Measurements from ENCODE around the gene CPNE1.
"Not testable (repeated sequence)": the region's sequence is repeated elsewhere in the genome, so short reads cannot be mapped to it uniquely, and the experiment has no call there.

CPNE1 gene

GRCh38 chr20:35690265-35690664 lies 25.6 kb upstream of the CPNE1 start:
- no peak for DNase-seq
- Histone ChIP-seq H3K4me3 (ENCODE audit: low read depth, low read length) (no peak overlapping the region), H3K9ac (ENCODE audit: low read length) (no peak overlapping the region), H3K79me2 (ENCODE audit: control insufficient read depth, insufficient read depth, low read length, poor library complexity) (no peaks in the 10 kb centered on the region), H3K4ac (ENCODE audit: low read depth, low read length) (no peak overlapping the region), H2AK5ac (ENCODE audit: low read length) (no peak overlapping the region), H3K14ac (ENCODE audit: low read length) (no peak overlapping the region), H3K79me1 (ENCODE audit: low read length) (no peaks in the 10 kb centered on the region), H3K4me1 (ENCODE audit: control insufficient read depth in 1 of 2, insufficient read depth in 2 of 2, low read length in 2 of 2) (no peaks in the 10 kb centered on the region), H4K12ac (ENCODE audit: low read depth, low read length) (no peak overlapping the region), H3K4me2 (ENCODE audit: low read length) (no peak overlapping the region), H4K8ac (ENCODE audit: low read depth, low read length) (no peak overlapping the region), H2AFZ (ENCODE audit: insufficient read depth, low read length, poor library complexity) (no peak overlapping the region), H3K18ac (ENCODE audit: low read length) (no peak overlapping the region), H2BK5ac (ENCODE audit: low read depth, low read length, poor library complexity) (no peak overlapping the region), H3K36me3 (ENCODE audit: control insufficient read depth in 1 of 2, insufficient read depth in 2 of 2, low read length in 2 of 2) (peaks cover 19 to 21% of the 10 kb centered on the region in 2 experiments), H3K27ac (ENCODE audit: low read depth, low read length) (no peak overlapping the region), H2BK120ac (ENCODE audit: insufficient read depth, low read length, poor library complexity) (no peak overlapping the region), H2BK12ac (ENCODE audit: low read length) (no peak overlapping the region), H3K23ac (ENCODE audit: low read length) (no peak overlapping the region), H4K91ac (ENCODE audit: low read depth, low read length) (no peak overlapping the region), H3K27me3 (ENCODE audit: insufficient read depth, low read length) (no peaks in the 10 kb centered on the region), H3K9me3 (ENCODE audit: insufficient read depth, low read depth, low read length) (peaks cover 5% of the 10 kb centered on the region)
- no CpG with 5 or more reads among the region's 4 CpGs for WGBS (ENCODE audit: extremely low coverage, insufficient coverage, insufficient read length)

- H3K9ac ChIP-seq (ENCODE audit: low read length); H3K23ac ChIP-seq (ENCODE audit: low read length); H3K18ac ChIP-seq (ENCODE audit: low read length); H2AFZ ChIP-seq (ENCODE audit: insufficient read depth, low read length, poor library complexity); H3K27me3 ChIP-seq (ENCODE audit: insufficient read depth, low read length); H2BK5ac ChIP-seq (ENCODE audit: low read depth, low read length, poor library complexity); H3K27ac ChIP-seq (ENCODE audit: low read depth, low read length); H3K4me2 ChIP-seq (ENCODE audit: low read length); H2BK12ac ChIP-seq (ENCODE audit: low read length); H3K4me1 ChIP-seq (ENCODE audit: control insufficient read depth in 1 of 2, insufficient read depth in 2 of 2, low read length in 2 of 2); H4K8ac ChIP-seq (ENCODE audit: low read depth, low read length); H3K14ac ChIP-seq (ENCODE audit: low read length); H4K12ac ChIP-seq (ENCODE audit: low read depth, low read length); H3K79me1 ChIP-seq (ENCODE audit: low read length); H3K9me3 ChIP-seq (ENCODE audit: insufficient read depth, low read depth, low read length); H3K4ac ChIP-seq (ENCODE audit: low read depth, low read length); H2AK5ac ChIP-seq (ENCODE audit: low read length); H2BK120ac ChIP-seq (ENCODE audit: insufficient read depth, low read length, poor library complexity); H4K91ac ChIP-seq (ENCODE audit: low read depth, low read length); H3K4me3 ChIP-seq (ENCODE audit: low read depth, low read length); H3K79me2 ChIP-seq (ENCODE audit: control insufficient read depth, insufficient read depth, low read length, poor library complexity): not testable (repeated sequence)
- H3K36me3 ChIP-seq (ENCODE audit: control insufficient read depth in 1 of 2, insufficient read depth in 2 of 2, low read length in 2 of 2): peaks cover 13 to 19% of the 10 kb centered on the region in 2 experiments
- peak; percentile 39 to 74 for DNase-seq
- no CpG with 5 or more reads among the region's 11 CpGs for WGBS (ENCODE audit: extremely low coverage, insufficient coverage, insufficient read length)
Measured at GRCh38 chr20:35686872-35687271, 22.2 kb upstream of the CPNE1 start.

GRCh38 chr20:35685368-35685767 lies 20.7 kb upstream of the CPNE1 start:
- H4K12ac ChIP-seq (ENCODE audit: low read depth, low read length); H3K4me2 ChIP-seq (ENCODE audit: low read length); H3K18ac ChIP-seq (ENCODE audit: low read length); H2AK5ac ChIP-seq (ENCODE audit: low read length); H3K4me1 ChIP-seq (ENCODE audit: control insufficient read depth in 1 of 2, insufficient read depth in 2 of 2, low read length in 2 of 2); H3K9me3 ChIP-seq (ENCODE audit: insufficient read depth, low read depth, low read length); H3K27ac ChIP-seq (ENCODE audit: low read depth, low read length); H2AFZ ChIP-seq (ENCODE audit: insufficient read depth, low read length, poor library complexity); DNase-seq; H3K23ac ChIP-seq (ENCODE audit: low read length); H4K91ac ChIP-seq (ENCODE audit: low read depth, low read length); H3K4me3 ChIP-seq (ENCODE audit: low read depth, low read length); H3K27me3 ChIP-seq (ENCODE audit: insufficient read depth, low read length); H4K8ac ChIP-seq (ENCODE audit: low read depth, low read length); H3K79me2 ChIP-seq (ENCODE audit: control insufficient read depth, insufficient read depth, low read length, poor library complexity); H3K14ac ChIP-seq (ENCODE audit: low read length); H2BK5ac ChIP-seq (ENCODE audit: low read depth, low read length, poor library complexity); H2BK120ac ChIP-seq (ENCODE audit: insufficient read depth, low read length, poor library complexity); H3K9ac ChIP-seq (ENCODE audit: low read length); H3K79me1 ChIP-seq (ENCODE audit: low read length); H2BK12ac ChIP-seq (ENCODE audit: low read length); H3K4ac ChIP-seq (ENCODE audit: low read depth, low read length): not testable (repeated sequence)
- peaks cover 11 to 19% of the 10 kb centered on the region in 2 experiments for H3K36me3 ChIP-seq (ENCODE audit: control insufficient read depth in 1 of 2, insufficient read depth in 2 of 2, low read length in 2 of 2)
- no CpG with 5 or more reads among the region's 9 CpGs for WGBS (ENCODE audit: extremely low coverage, insufficient coverage, insufficient read length)

GRCh38 chr20:35681960-35682359 lies 17.3 kb upstream of the CPNE1 start:
- 100% methylated on average over 1 of the region's 1 CpG for WGBS (ENCODE audit: extremely low coverage, insufficient coverage, insufficient read length)
- Histone ChIP-seq H4K12ac (ENCODE audit: low read depth, low read length) (no peak overlapping the region), H3K27ac (ENCODE audit: low read depth, low read length) (no peak overlapping the region), H2BK120ac (ENCODE audit: insufficient read depth, low read length, poor library complexity) (no peak overlapping the region), H4K91ac (ENCODE audit: low read depth, low read length) (no peak overlapping the region), H4K8ac (ENCODE audit: low read depth, low read length) (no peak overlapping the region), H3K4ac (ENCODE audit: low read depth, low read length) (no peak overlapping the region), H3K9me3 (ENCODE audit: insufficient read depth, low read depth, low read length) (no peaks in the 10 kb centered on the region), H2AK5ac (ENCODE audit: low read length) (no peak overlapping the region), H3K4me2 (ENCODE audit: low read length) (no peak overlapping the region), H2AFZ (ENCODE audit: insufficient read depth, low read length, poor library complexity) (no peak overlapping the region), H3K4me3 (ENCODE audit: low read depth, low read length) (no peak overlapping the region), H3K23ac (ENCODE audit: low read length) (no peak overlapping the region), H2BK5ac (ENCODE audit: low read depth, low read length, poor library complexity) (no peak overlapping the region), H3K4me1 (ENCODE audit: control insufficient read depth in 1 of 2, insufficient read depth in 2 of 2, low read length in 2 of 2) (no peaks in the 10 kb centered on the region), H3K36me3 (ENCODE audit: control insufficient read depth in 1 of 2, insufficient read depth in 2 of 2, low read length in 2 of 2) (peaks cover 2 to 7% of the 10 kb centered on the region in 2 experiments), H3K27me3 (ENCODE audit: insufficient read depth, low read length) (no peaks in the 10 kb centered on the region), H3K79me2 (ENCODE audit: control insufficient read depth, insufficient read depth, low read length, poor library complexity) (no peaks in the 10 kb centered on the region), H3K9ac (ENCODE audit: low read length) (no peak overlapping the region), H3K79me1 (ENCODE audit: low read length) (no peaks in the 10 kb centered on the region), H3K18ac (ENCODE audit: low read length) (no peak overlapping the region), H2BK12ac (ENCODE audit: low read length) (no peak overlapping the region), H3K14ac (ENCODE audit: low read length) (no peak overlapping the region)
- no peak for DNase-seq

Measured in trophoblast cell (in vitro differentiated cells and primary cell).